Suprapubic skin (tissue), 4 donors: Measurements from ENCODE around the gene CHN2.

ENCODE experiments used
- EP300 ChIP-seq: sonication (generic); formaldehyde crosslinking; IDR thresholded peaks from one replicate; pipeline ENCODE4 v1.6.1; 2017; ENCODE audit warnings: antibody characterized with exemption
- POLR2A ChIP-seq, 2 donors: fragments of 450-650 bp; IDR thresholded peaks; one replicate each; pipeline ENCODE4 v1.6.1; 2017; ENCODE audit warnings: antibody characterized with exemption in 2 of 2, mild to moderate bottlenecking in 2 of 2, moderate library complexity in 2 of 2
- POLR2AphosphoS5 ChIP-seq, 3 donors: sonication (generic); formaldehyde crosslinking; IDR thresholded peaks; one replicate each; pipeline ENCODE4 v1.6.1; 2017; ENCODE audit warnings: antibody characterized with exemption in 3 of 3
- TF ChIP-seq, protein P1 (sequence below), 2 donors: fragments of 200-600 bp in 1 of 2; fragments of 450-650 bp in 1 of 2; sonication (generic) in 1 of 2; IDR thresholded peaks; one replicate each; pipeline ENCODE4 v1.5.1; 2016 to 2019; ENCODE audit warnings: antibody characterized with exemption in 2 of 2, mild to moderate bottlenecking in 1 of 2, moderate library complexity in 1 of 2

DNA sequence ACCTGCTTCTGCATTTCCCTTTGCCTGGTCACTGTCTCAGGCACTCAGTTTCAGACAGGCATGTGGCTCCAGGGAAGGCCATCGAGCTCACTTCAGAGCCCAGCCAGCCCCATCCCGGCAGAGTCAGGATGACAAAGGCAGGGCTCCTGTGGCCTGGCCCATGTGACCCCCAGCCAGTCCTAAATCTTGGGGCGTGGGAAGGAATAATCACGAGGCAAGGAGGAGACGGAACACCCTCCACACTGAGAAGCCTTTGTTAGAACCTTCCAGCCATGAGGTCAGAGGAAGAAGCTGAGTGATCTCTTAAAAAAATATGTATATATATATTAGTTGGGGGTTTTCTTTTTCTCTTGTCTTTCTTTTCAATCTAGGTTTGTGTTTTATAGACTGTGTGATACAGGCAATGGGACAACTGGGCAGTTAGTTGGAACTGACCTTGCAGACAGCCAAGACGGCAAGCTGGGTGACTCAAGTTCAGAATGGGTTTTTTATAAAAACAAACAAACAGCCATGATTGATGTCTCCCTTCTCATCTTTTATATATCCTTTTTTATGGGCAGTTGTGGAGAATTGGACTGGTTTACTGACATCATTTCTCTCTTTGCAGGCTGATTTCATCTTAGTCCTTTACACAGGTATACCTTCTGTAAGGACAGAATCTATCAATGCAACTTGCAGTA, 60.8 kb downstream of the CHN2 start:
- TF ChIP-seq, protein P1, sequence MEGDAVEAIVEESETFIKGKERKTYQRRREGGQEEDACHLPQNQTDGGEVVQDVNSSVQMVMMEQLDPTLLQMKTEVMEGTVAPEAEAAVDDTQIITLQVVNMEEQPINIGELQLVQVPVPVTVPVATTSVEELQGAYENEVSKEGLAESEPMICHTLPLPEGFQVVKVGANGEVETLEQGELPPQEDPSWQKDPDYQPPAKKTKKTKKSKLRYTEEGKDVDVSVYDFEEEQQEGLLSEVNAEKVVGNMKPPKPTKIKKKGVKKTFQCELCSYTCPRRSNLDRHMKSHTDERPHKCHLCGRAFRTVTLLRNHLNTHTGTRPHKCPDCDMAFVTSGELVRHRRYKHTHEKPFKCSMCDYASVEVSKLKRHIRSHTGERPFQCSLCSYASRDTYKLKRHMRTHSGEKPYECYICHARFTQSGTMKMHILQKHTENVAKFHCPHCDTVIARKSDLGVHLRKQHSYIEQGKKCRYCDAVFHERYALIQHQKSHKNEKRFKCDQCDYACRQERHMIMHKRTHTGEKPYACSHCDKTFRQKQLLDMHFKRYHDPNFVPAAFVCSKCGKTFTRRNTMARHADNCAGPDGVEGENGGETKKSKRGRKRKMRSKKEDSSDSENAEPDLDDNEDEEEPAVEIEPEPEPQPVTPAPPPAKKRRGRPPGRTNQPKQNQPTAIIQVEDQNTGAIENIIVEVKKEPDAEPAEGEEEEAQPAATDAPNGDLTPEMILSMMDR (IDR thresholded peaks at IDR 0.05): no peak
- TF ChIP-seq POLR2A (IDR thresholded peaks at IDR 0.05) (no peak), POLR2AphosphoS5 (IDR thresholded peaks at IDR 0.05) (no peak), EP300 (no peak)
